ENCODE measurements around the gene LRRC72.
"Not testable (repeated sequence)": the region's sequence is repeated elsewhere in the genome, so short reads cannot be mapped to it uniquely, and the experiment has no call there.

LRRC72 gene

GRCh38 chr7:16579216-16579615 is 52.6 kb downstream of the LRRC72 start:
- DNase-seq = no peak

- DNase-seq = no peak
These were observed 54.7 kb downstream of the LRRC72 start for GRCh38 chr7:16581286-16581685.

- no peak for DNase-seq
These were observed 57.2 kb downstream of the LRRC72 start for GRCh38 chr7:16583834-16584233.

- DNase-seq = no peak
These were observed 58.9 kb downstream of the LRRC72 start for GRCh38 chr7:16585540-16585939.

- no peak for DNase-seq
These were observed 59.7 kb downstream of the LRRC72 start for GRCh38 chr7:16586081-16586874.

- DNase-seq = no peak
These were observed 60.5 kb downstream of the LRRC72 start for GRCh38 chr7:16587129-16587528.

- peak in 1 of 51 donors; percentile 17 for DNase-seq
These were observed 61.2 kb downstream of the LRRC72 start for GRCh38 chr7:16587790-16588189.

GRCh38 chr7:16589881-16590280 is 63.3 kb downstream of the LRRC72 start:
- no peak for DNase-seq

- DNase-seq = no peak
These were observed 63.8 kb downstream of the LRRC72 start for GRCh38 chr7:16590424-16590823.

- DNase-seq = no peak
These were observed 65.8 kb downstream of the LRRC72 start for GRCh38 chr7:16592395-16592794.

- no peak for DNase-seq
These were observed 67.4 kb downstream of the LRRC72 start for GRCh38 chr7:16594061-16594460.

GRCh38 chr7:16594676-16595075 is 68.1 kb downstream of the LRRC72 start:
- no peak for DNase-seq

- DNase-seq = not testable (repeated sequence)
These were observed 69.0 kb downstream of the LRRC72 start for GRCh38 chr7:16595596-16595995.

- no peak for DNase-seq
These were observed 71.4 kb downstream of the LRRC72 start for GRCh38 chr7:16598015-16598414.

- no peak for DNase-seq
These were observed 73.2 kb downstream of the LRRC72 start for GRCh38 chr7:16599860-16600259.

- no peak for DNase-seq
These were observed 77.0 kb downstream of the LRRC72 start for GRCh38 chr7:16603633-16604032.

GRCh38 chr7:16604054-16604453 is 77.4 kb downstream of the LRRC72 start:
- DNase-seq = peak in 1 of 51 donors; percentile 15

GRCh38 chr7:16606704-16607103 is 80.1 kb downstream of the LRRC72 start:
- no peak for DNase-seq

- no peak for DNase-seq
These were observed 83.3 kb downstream of the LRRC72 start for GRCh38 chr7:16609842-16610450.

GRCh38 chr7:16611711-16612110 is 85.1 kb downstream of the LRRC72 start:
- DNase-seq = no peak

- DNase-seq = no peak
These were observed 88.6 kb downstream of the LRRC72 start for GRCh38 chr7:16615228-16615627.

- no peak for DNase-seq
These were observed 89.5 kb downstream of the LRRC72 start for GRCh38 chr7:16616122-16616521.

- no peak for DNase-seq
These were observed 89.9 kb downstream of the LRRC72 start for GRCh38 chr7:16616542-16616941.
